CD14-positive monocyte (primary cell): ENCODE results near the gene SPRED3. TPM values are rescaled to one million over a fixed set of nuclear protein-coding genes. Genes with fewer than 3 reads are reported as not detected.

Experiments used
- DNase-seq, 3 donors: peaks; one replicate each; pipeline ENCODE4 v3.0.0-alpha.2; 2011 to 2022
- H2AFZ ChIP-seq: 2 replicates; pipeline ENCODE4 v1.6.0; 2012; ENCODE audit warnings: mild to moderate bottlenecking, low read depth, low read length, inconsistent platforms; ENCODE audit not compliant: insufficient read depth, poor library complexity, severe bottlenecking
- H3K27ac ChIP-seq, 2 donors: 1 replicate in 1 of 2; 2 replicates in 1 of 2; pipeline ENCODE4 v1.5.1; 2012 to 2013; ENCODE audit warnings: low read length in 2 of 2, control low read depth in 1 of 2, inconsistent platforms in 1 of 2, low read depth in 1 of 2, mild to moderate bottlenecking in 1 of 2
- H3K27me3 ChIP-seq, 2 donors: one replicate each; pipeline versions ENCODE4 v1.6.0 to v1.6.1; 2011 to 2013; ENCODE audit warnings: low read length in 2 of 2; ENCODE audit not compliant: control insufficient read depth in 2 of 2, insufficient read depth in 2 of 2
- H3K36me3 ChIP-seq, 2 donors: replicated peaks in 1 of 2; 1 replicate in 1 of 2; 2 replicates in 1 of 2; pipeline versions ENCODE4 v1.5.1 to v1.6.1; 2012 to 2013; ENCODE audit warnings: low read length in 2 of 2, control low read depth in 1 of 2, inconsistent platforms in 1 of 2, mild to moderate bottlenecking in 1 of 2; ENCODE audit not compliant: insufficient read depth in 2 of 2, control insufficient read depth in 1 of 2
- H3K4me1 ChIP-seq, 2 donors: 1 replicate in 1 of 2; 2 replicates in 1 of 2; pipeline versions ENCODE4 v1.5.1 to v1.6.1; 2012 to 2013; ENCODE audit warnings: low read length in 2 of 2, control low read depth in 1 of 2, inconsistent platforms in 1 of 2, mild to moderate bottlenecking in 1 of 2, moderate library complexity in 1 of 2; ENCODE audit not compliant: insufficient read depth in 2 of 2, control insufficient read depth in 1 of 2
- H3K4me2 ChIP-seq: replicated peaks from 2 replicates; pipeline ENCODE3; 2012; ENCODE audit warnings: low read length, moderate library complexity, mild to moderate bottlenecking; ENCODE audit not compliant: poor library complexity, severe bottlenecking; ENCODE audit errors: extremely low read depth
- H3K4me3 ChIP-seq, 3 experiments: fragments of 200-600 bp in 1 of 3; sonication (generic) in 1 of 3; replicated peaks in 1 of 3; 1 replicate in 2 of 3; 2 replicates in 1 of 3; pipeline ENCODE4 v1.5.1; 2011 to 2013; ENCODE audit warnings: low read length in 3 of 3, mild to moderate bottlenecking in 3 of 3, control low read depth in 2 of 3, low read depth in 2 of 3, inconsistent platforms in 1 of 3, moderate library complexity in 1 of 3
- H3K79me2 ChIP-seq: 2 replicates; pipeline ENCODE4 v1.6.0; 2012; ENCODE audit warnings: mild to moderate bottlenecking, control low read depth, inconsistent platforms, low read length, moderate library complexity; ENCODE audit not compliant: insufficient read depth
- H3K9ac ChIP-seq: 2 replicates; pipeline ENCODE4 v1.6.0; 2017; ENCODE audit warnings: low read length, mild to moderate bottlenecking; ENCODE audit not compliant: insufficient read depth, poor library complexity, severe bottlenecking
- H3K9me3 ChIP-seq, 2 donors: replicated peaks in 1 of 2; 1 replicate in 1 of 2; 2 replicates in 1 of 2; pipeline versions ENCODE4 v1.5.1 to v1.6.1; 2012 to 2013; ENCODE audit warnings: low read length in 2 of 2, control low read depth in 1 of 2; ENCODE audit not compliant: control insufficient read depth in 1 of 2, insufficient read depth in 1 of 2
- H4K20me1 ChIP-seq: 2 replicates; pipeline ENCODE4 v1.6.0; 2012; ENCODE audit warnings: mild to moderate bottlenecking, low read length, control low read depth, moderate library complexity; ENCODE audit not compliant: insufficient read depth
- H3K27ac Mint-ChIP-seq, 7 donors: one replicate each; pipeline ENCODE4 v1.8.0; 2020; ENCODE audit warnings: mild to moderate bottlenecking in 7 of 7, mixed read lengths in 7 of 7, moderate library complexity in 6 of 7, inconsistent platforms in 2 of 7
- H3K27me3 Mint-ChIP-seq, 3 donors: one replicate each; pipeline ENCODE4 v1.8.0; 2021 to 2022; ENCODE audit warnings: low read depth in 3 of 3, mild to moderate bottlenecking in 3 of 3, mixed read lengths in 3 of 3, moderate library complexity in 3 of 3, inconsistent platforms in 1 of 3
- H3K36me3 Mint-ChIP-seq, 2 donors: one replicate each; pipeline ENCODE4 v1.8.0; 2020; ENCODE audit warnings: mixed read lengths in 2 of 2, inconsistent platforms in 1 of 2, mild to moderate bottlenecking in 1 of 2
- H3K4me1 Mint-ChIP-seq: one replicate; pipeline ENCODE4 v1.8.0; 2020; ENCODE audit warnings: mild to moderate bottlenecking, mixed read lengths
- H3K4me3 Mint-ChIP-seq, 2 donors: one replicate each; pipeline ENCODE4 v1.8.0; 2020; ENCODE audit warnings: mild to moderate bottlenecking in 2 of 2, mixed read lengths in 2 of 2, moderate library complexity in 1 of 2
- H3K9me3 Mint-ChIP-seq, 7 donors: one replicate each; pipeline ENCODE4 v1.8.0; 2020 to 2022; ENCODE audit warnings: mixed read lengths in 7 of 7, mild to moderate bottlenecking in 6 of 7, moderate library complexity in 6 of 7, inconsistent platforms in 2 of 7
- WGBS: methylation state at CpG from one replicate; pipeline ENCODE4 v1.1.5; 2013; ENCODE audit warnings: missing lambda C conversion rate; ENCODE audit not compliant: insufficient coverage; 5-methylcytosine and 5-hydroxymethylcytosine counted together
- intact Hi-C, 2 donors: fragments of 100-400 bp; cut with micrococcal nuclease; formaldehyde crosslinking; loops; one replicate each; pipeline versions ENCODE4 v1.15.0 to v1.15.1; 2023
- polyA plus RNA-seq, 3 donors: library from polyadenylated mRNA; depleted of rRNA in 1 of 3; unstranded in 2 of 3; stranded (reverse) in 1 of 3; fragments of 300-500 nt in 2 of 3; fragments of >200 nt in 1 of 3; fragmentation: Illumina TruSeq in 2 of 3; gene quantifications; 1 replicate in 2 of 3; 2 replicates in 1 of 3; pipeline ENCODE4 v1.2.3, GENCODE V29; 2012 to 2021
- TF ChIP-seq, protein P1 (sequence below): fragments of 200-600 bp; IDR thresholded peaks from one replicate; pipeline ENCODE4 v1.8.0; 2022; ENCODE audit warnings: antibody characterized with exemption, mild to moderate bottlenecking

The SPRED3 gene
- polyA plus RNA-seq, 3 donors = 0.33 TPM; not detected in 2

DNA sequence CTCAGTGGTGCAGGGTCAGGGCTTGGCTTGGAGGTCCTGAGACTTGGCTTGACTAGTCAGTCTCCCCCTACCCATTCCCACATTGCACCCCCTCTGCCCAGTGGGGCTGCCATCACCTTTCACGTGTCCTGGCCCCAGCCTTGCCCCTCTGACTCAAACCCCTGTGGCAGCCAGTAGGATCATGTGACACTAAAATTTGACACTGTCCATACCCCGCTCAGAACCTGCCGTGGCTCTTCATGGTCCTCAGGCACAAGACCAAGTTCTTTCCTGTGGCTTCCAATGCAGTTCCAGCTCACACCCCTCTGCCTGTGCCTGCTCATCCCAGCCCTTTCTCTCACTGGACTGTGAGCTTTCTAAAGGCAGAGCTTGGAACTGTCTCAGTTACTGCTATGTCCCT lies 11.9 kb upstream of the SPRED3 start:
- no peaks in the 10 kb centered on the region for H3K9me3 ChIP-seq
- no peak overlapping the region for H3K4me2 ChIP-seq
- peaks cover 18 to 23% of the 10 kb centered on the region in 2 donors for H3K4me1 ChIP-seq
- H3K9ac ChIP-seq = no peak overlapping the region
- peak overlapping the region in 4 of 7 donors; percentile 2 to 55 (median 43) for H3K27ac Mint-ChIP-seq
- TF ChIP-seq, protein P1, sequence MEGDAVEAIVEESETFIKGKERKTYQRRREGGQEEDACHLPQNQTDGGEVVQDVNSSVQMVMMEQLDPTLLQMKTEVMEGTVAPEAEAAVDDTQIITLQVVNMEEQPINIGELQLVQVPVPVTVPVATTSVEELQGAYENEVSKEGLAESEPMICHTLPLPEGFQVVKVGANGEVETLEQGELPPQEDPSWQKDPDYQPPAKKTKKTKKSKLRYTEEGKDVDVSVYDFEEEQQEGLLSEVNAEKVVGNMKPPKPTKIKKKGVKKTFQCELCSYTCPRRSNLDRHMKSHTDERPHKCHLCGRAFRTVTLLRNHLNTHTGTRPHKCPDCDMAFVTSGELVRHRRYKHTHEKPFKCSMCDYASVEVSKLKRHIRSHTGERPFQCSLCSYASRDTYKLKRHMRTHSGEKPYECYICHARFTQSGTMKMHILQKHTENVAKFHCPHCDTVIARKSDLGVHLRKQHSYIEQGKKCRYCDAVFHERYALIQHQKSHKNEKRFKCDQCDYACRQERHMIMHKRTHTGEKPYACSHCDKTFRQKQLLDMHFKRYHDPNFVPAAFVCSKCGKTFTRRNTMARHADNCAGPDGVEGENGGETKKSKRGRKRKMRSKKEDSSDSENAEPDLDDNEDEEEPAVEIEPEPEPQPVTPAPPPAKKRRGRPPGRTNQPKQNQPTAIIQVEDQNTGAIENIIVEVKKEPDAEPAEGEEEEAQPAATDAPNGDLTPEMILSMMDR = no peak
- intact Hi-C loops = no loop called here
- no peak overlapping the region for H2AFZ ChIP-seq
- H3K36me3 Mint-ChIP-seq = peaks cover 32 to 55% of the 10 kb centered on the region in 2 donors
- peaks cover 44% of the 10 kb centered on the region for H4K20me1 ChIP-seq
- H3K36me3 ChIP-seq = peaks cover 28 to 54% of the 10 kb centered on the region in 2 donors
- H3K27ac ChIP-seq = peak overlapping the region in 1 of 2 donors; percentile 32
- peaks cover 24% of the 10 kb centered on the region for H3K4me1 Mint-ChIP-seq
- peaks cover 0 to 3% (median 0%) of the 10 kb centered on the region in 7 donors for H3K9me3 Mint-ChIP-seq
- DNase-seq = no peak
- peaks cover 29% of the 10 kb centered on the region for H3K79me2 ChIP-seq
- 97% methylated on average over 3 of the region's 3 CpGs for WGBS
- no peak overlapping the region for H3K4me3 ChIP-seq
- no peaks in the 10 kb centered on the region for H3K27me3 ChIP-seq
- no peak overlapping the region for H3K4me3 Mint-ChIP-seq
- peaks cover 5 to 10% (median 7%) of the 10 kb centered on the region in 3 donors for H3K27me3 Mint-ChIP-seq

DNA sequence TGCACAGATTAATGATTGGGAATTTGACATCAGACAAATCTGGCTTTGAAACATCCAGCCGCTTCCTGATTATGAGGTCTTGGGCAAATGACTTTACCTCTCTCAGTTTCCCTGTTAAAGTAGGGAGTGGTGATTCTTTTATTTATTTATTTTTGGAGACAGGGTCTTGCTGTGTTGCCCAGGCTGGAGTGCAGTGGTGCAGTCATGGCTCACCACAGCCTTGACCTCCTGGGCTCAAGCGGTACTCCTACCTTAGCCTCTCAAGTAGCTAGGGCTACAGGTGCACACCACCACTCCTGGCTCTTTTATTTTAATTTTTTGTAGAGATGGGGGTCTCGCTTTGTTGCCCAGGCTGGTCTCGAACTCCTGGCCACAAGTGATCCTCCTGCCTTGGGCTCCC lies 11.4 kb upstream of the SPRED3 start:
- Mint-ChIP-seq H3K27me3 (peaks cover 5 to 7% (median 6%) of the 10 kb centered on the region in 3 donors), H3K36me3 (peaks cover 37 to 60% of the 10 kb centered on the region in 2 donors), H3K27ac (no peak overlapping the region), H3K9me3 (peaks cover 0 to 3% (median 0%) of the 10 kb centered on the region in 7 donors), H3K4me1 (peaks cover 24% of the 10 kb centered on the region), H3K4me3 (no peak overlapping the region)
- Histone ChIP-seq H3K27ac (peak overlapping the region in 1 of 2 donors; percentile 32), H3K9me3 (no peaks in the 10 kb centered on the region), H3K4me1 (peaks cover 18 to 23% of the 10 kb centered on the region in 2 donors), H3K36me3 (peaks cover 32 to 59% of the 10 kb centered on the region in 2 donors), H3K4me3 (no peak overlapping the region), H3K27me3 (no peaks in the 10 kb centered on the region), H4K20me1 (peaks cover 45% of the 10 kb centered on the region), H2AFZ (no peak overlapping the region), H3K4me2 (no peak overlapping the region), H3K9ac (no peak overlapping the region), H3K79me2 (peaks cover 29% of the 10 kb centered on the region)
- no CpG with 5 or more reads among the region's 4 CpGs for WGBS
- intact Hi-C loops = no loop called here
- TF ChIP-seq, protein P1 = no peak
- no peak for DNase-seq
